K562 (cell line): ENCODE data around the gene LRIT1. TPM values are rescaled to one million over a fixed set of nuclear protein-coding genes. Genes with fewer than 3 reads are reported as not detected.

ENCODE experiments used
- ATAC-seq: fragments of 200-7000 bp; cut with Tn5 transposase; 3 replicates; pipeline ENCODE4 v1.9.1; 2020; ENCODE audit warnings: moderate library complexity
- BruUV-seq: library from RNA; stranded (reverse); fragments of 400-500 nt; replicated peaks from 2 replicates; lab custom pipeline; 2021; lab: Mats Ljungman, UMichigan
- CTCF ChIA-PET: fragments of 300-600 bp; formaldehyde crosslinking; extraction: SDS; loops from one replicate; lab custom pipeline; 2021; ENCODE audit warnings: low intra/inter-chr PET ratio; lab: Yijun Ruan, JAX
- POLR2A ChIA-PET: fragments of 300-600, 350-650 bp; sonication (Branson Sonifier 250); formaldehyde crosslinking; extraction: SDS; loops from one replicate; lab custom pipeline; 2021; ENCODE audit warnings: antibody characterized with exemption, inconsistent platforms; lab: Yijun Ruan, JAX
- DNase-seq, 4 experiments: peaks; one replicate each; pipeline versions ENCODE4 v3.0.0 to v3.0.0-alpha.2; 2011 to 2018; ENCODE audit warnings: low spot score in 3 of 4, mixed read lengths in 3 of 4; ENCODE audit errors: extremely low read depth in 1 of 4
- FAIRE-seq: peaks from 2 replicates; lab custom pipeline; 2011; peaks lifted over from hg19 to GRCh38; lab: Jason Lieb, UNC
- H2AFZ ChIP-seq: 2 replicates; pipeline ENCODE4 v1.6.0; 2011; ENCODE audit warnings: low read depth, low read length, control low read depth, inconsistent platforms
- H3K27ac ChIP-seq: fragments of 200-600 bp; 3 replicates; pipeline ENCODE4 v1.8.0; 2011; ENCODE audit warnings: low read depth, mild to moderate bottlenecking, control low read depth, inconsistent platforms, low read length, moderate library complexity, mixed read lengths; ENCODE audit errors: extremely low read depth
- H3K27me3 ChIP-seq, 2 experiments: fragments of 300-600 bp in 1 of 2; 2 replicates in 1 of 2; 3 replicates in 1 of 2; pipeline versions ENCODE4 v1.6.0 to v1.8.0; 2011; ENCODE audit warnings: inconsistent platforms in 2 of 2, low read length in 2 of 2, mild to moderate bottlenecking in 1 of 2, mixed read lengths in 1 of 2, moderate library complexity in 1 of 2; ENCODE audit not compliant: control insufficient read depth in 2 of 2, insufficient read depth in 2 of 2
- H3K36me3 ChIP-seq: fragments of 300-600 bp; 3 replicates; pipeline ENCODE4 v1.8.0; 2011; ENCODE audit warnings: mild to moderate bottlenecking, low read length, inconsistent platforms; ENCODE audit not compliant: control insufficient read depth, insufficient read depth
- H3K4me1 ChIP-seq, 2 experiments: fragments of 200-600 bp in 1 of 2; replicated peaks in 1 of 2; 2 replicates in 1 of 2; 3 replicates in 1 of 2; pipeline versions ENCODE4 v1.5.1 to v1.8.0; 2011; ENCODE audit warnings: inconsistent platforms in 2 of 2, low read length in 2 of 2, mild to moderate bottlenecking in 1 of 2, mixed read lengths in 1 of 2, moderate library complexity in 1 of 2; ENCODE audit not compliant: control insufficient read depth in 2 of 2, insufficient read depth in 2 of 2
- H3K4me2 ChIP-seq: 2 replicates; pipeline ENCODE4 v1.6.1; 2011; ENCODE audit warnings: low read length, control low read depth, inconsistent platforms, mixed read lengths; ENCODE audit not compliant: insufficient read depth
- H3K4me3 ChIP-seq: fragments of 200-600 bp; sonication (generic), shearing (Covaris generic); 2 replicates; pipeline ENCODE4 v1.5.1; 2016; ENCODE audit warnings: control low read depth, inconsistent platforms
- H3K79me2 ChIP-seq: fragments of 200-600 bp; 3 replicates; pipeline ENCODE4 v1.8.0; 2011; ENCODE audit warnings: low read length, inconsistent platforms; ENCODE audit not compliant: control insufficient read depth, insufficient read depth
- H3K9ac ChIP-seq, 2 experiments: 2 replicates each; pipeline versions ENCODE4 v1.6.0 to v1.6.1; 2011; ENCODE audit warnings: low read depth in 2 of 2, low read length in 2 of 2, control low read depth in 1 of 2, inconsistent platforms in 1 of 2, mild to moderate bottlenecking in 1 of 2, mixed read lengths in 1 of 2; ENCODE audit not compliant: insufficient read depth in 1 of 2
- H3K9me1 ChIP-seq: one replicate; pipeline ENCODE4 v1.6.0; 2011; ENCODE audit warnings: inconsistent platforms, mild to moderate bottlenecking, low read length, moderate library complexity; ENCODE audit not compliant: control insufficient read depth, insufficient read depth
- H3K9me3 ChIP-seq: replicated peaks from 2 replicates; pipeline ENCODE4 v1.5.1; 2011; ENCODE audit warnings: low read depth, low read length, inconsistent platforms; ENCODE audit not compliant: control insufficient read depth, insufficient read depth
- H4K20me1 ChIP-seq: replicated peaks from 2 replicates; pipeline ENCODE4 v1.6.1; 2011; ENCODE audit warnings: low read length, inconsistent platforms, mixed read lengths; ENCODE audit not compliant: control insufficient read depth, insufficient read depth
- AFF4 ChIP-seq: sonication (generic); formaldehyde crosslinking; IDR thresholded peaks from 2 replicates; pipeline ENCODE4 v1.8.0; 2023; ENCODE audit warnings: mild to moderate bottlenecking, missing genetic modification reagents
- ARID3B ChIP-seq: fragments of 250-450 bp; sonication (Bioruptor Pico); IDR thresholded peaks from 2 replicates; pipeline ENCODE4 v1.4.0; 2020; ENCODE audit warnings: borderline replicate concordance
- CBX5 ChIP-seq: IDR thresholded peaks from 2 replicates; pipeline ENCODE4 v1.6.1; 2014; ENCODE audit warnings: low read depth, borderline replicate concordance
- GMEB1 ChIP-seq: fragments of 250-450 bp; sonication (Bioruptor Pico); IDR thresholded peaks from 2 replicates; pipeline ENCODE4 v1.4.0; 2020; ENCODE audit warnings: mild to moderate bottlenecking
- ZNF277 ChIP-seq: fragments of 250-450 bp; sonication (Bioruptor Pico); IDR thresholded peaks from 2 replicates; pipeline ENCODE4 v1.8.0; 2022; ENCODE audit warnings: inconsistent platforms, mild to moderate bottlenecking, moderate library complexity, borderline replicate concordance
- ZNF644 ChIP-seq: fragments of 200-800 bp; sonication (Bioruptor generic); IDR thresholded peaks from 2 replicates; pipeline ENCODE4 v1.6.1; 2016; ENCODE audit warnings: low read depth, missing genetic modification characterization, missing compliant biosample characterization
- WGBS: fragments of 100-300 bp; shearing (Covaris generic); methylation state at CpG from one replicate; pipeline ENCODE4 v1.1.6; 2016; ENCODE audit warnings: low coverage, mixed read lengths; ENCODE audit not compliant: insufficient coverage; ENCODE audit errors: missing lambda C conversion rate; 5-methylcytosine and 5-hydroxymethylcytosine counted together
- in situ Hi-C: fragments of 300-500 bp; cut with MboI; formaldehyde crosslinking; loops from 4 replicates; pipeline ENCODE4 v1.15.0; 2018; ENCODE audit warnings: inconsistent platforms, mixed read lengths
- intact Hi-C: fragments of 100-400 bp; cut with micrococcal nuclease; formaldehyde crosslinking; loops from 2 replicates; pipeline ENCODE4 v1.14.2; 2022
- polyA plus RNA-seq, 8 experiments: library from polyadenylated mRNA; depleted of rRNA in 4 of 8; stranded (reverse) in 5 of 8; unstranded in 3 of 8; fragments of >200 nt; fragmentation: Nextera tagmentation in 2 of 8; fragmentation: Illumina TruSeq in 1 of 8; extraction: Ambion mirVana in 2 of 8; extraction: Trizol in 1 of 8; gene quantifications; 2 replicates each; pipeline versions ENCODE4 v1.2.1 to v1.2.3, GENCODE V29; 2011 to 2014; ENCODE audit warnings: inconsistent platforms in 1 of 8, missing spikeins in 1 of 8
- total RNA-seq, 7 experiments: library from RNA; depleted of rRNA in 6 of 7; stranded (reverse); fragments of >200 nt in 6 of 7; fragmentation: Illumina TruSeq in 2 of 7; extraction: Trizol in 2 of 7; gene quantifications; 2 replicates each; pipeline versions ENCODE4 v1.2.1 to v1.2.3, GENCODE V29; 2011 to 2021; ENCODE audit warnings: low replicate concordance in 1 of 7

LRIT1 gene
- total and polyA plus RNA-seq, 9 of the 15 experiments (the other 6 are each of a cell fraction or from before 2014, with no cell fraction given) = not detected

GRCh38 chr10:84191106-84191505 lies 50.2 kb downstream of the LRIT1 start:
- ATAC-seq (no peak), FAIRE-seq (no peak), DNase-seq (no peak)
- H4K20me1 ChIP-seq = peaks cover 6% of the 10 kb centered on the region
- BruUV-seq = no TSS peak
- H3K79me2 ChIP-seq = no peaks in the 10 kb centered on the region
- no peak for TF ChIP-seq AFF4 (CRISPR knock-in tag)
- TF ChIP-seq ZNF644 = no peak
- TF ChIP-seq ARID3B = no peak
- no peak for TF ChIP-seq CBX5
- no peak for TF ChIP-seq GMEB1 (CRISPR knock-in tag)
- no peak for TF ChIP-seq ZNF277 (CRISPR knock-in tag)
- in situ Hi-C loops (no loop called here), intact Hi-C loops (no loop called here)
- no peaks in the 10 kb centered on the region for H3K9me3 ChIP-seq
- POLR2A ChIA-PET = interaction anchor here (1.5 kb wide), 1 partner anchor 21 kb away, joined by 4 read pairs; no protein-coding TSS in a partner anchor
- peaks cover 26 to 80% of the 10 kb centered on the region in 2 experiments; a peak in 4 of 5 replicates for H3K27me3 ChIP-seq
- 0% methylated on average over 5 of the region's 5 CpGs for WGBS
- CTCF ChIA-PET = no interaction called here
- no peak overlapping the region for H3K4me3 ChIP-seq
- no peak overlapping the region for H3K4me2 ChIP-seq
- H3K9me1 ChIP-seq = no peaks in the 10 kb centered on the region
- H2AFZ ChIP-seq = no peak overlapping the region
- no peak overlapping the region for H3K27ac ChIP-seq
- peaks cover 0 to 16% of the 10 kb centered on the region in 2 experiments; a peak in 3 of 5 replicates for H3K4me1 ChIP-seq
- no peaks in the 10 kb centered on the region for H3K36me3 ChIP-seq
- no peak overlapping the region for H3K9ac ChIP-seq
